Posterior cingulate gyrus (tissue), 11 donors: ENCODE measurements around the gene TUBGCP6.
"Not testable (repeated sequence)": the region's sequence is repeated elsewhere in the genome, so short reads cannot be mapped to it uniquely, and the experiment has no call there.

Source experiments
- DNase-seq, 10 donors: peaks; one replicate each; pipeline versions ENCODE4 v3.0.0 to v3.0.0-alpha.2; 2020 to 2021; ENCODE audit warnings: mixed read lengths in 3 of 10
- intact Hi-C: fragments of 100-400 bp; cut with DNase I; formaldehyde crosslinking; loops from one replicate; pipeline ENCODE4 v1.15.1; 2023

TUBGCP6 gene

GRCh38 chr22:50280708-50281383 lies 36.0 kb upstream of the TUBGCP6 start:
- intact Hi-C loops, result no loop called here
- no peak for DNase-seq

- intact Hi-C loops, result no loop called here
These were observed 35.3 kb upstream of the TUBGCP6 start for GRCh38 chr22:50280022-50280707.

GRCh38 chr22:50278956-50279619 lies 34.3 kb upstream of the TUBGCP6 start:
- intact Hi-C loops, result no loop called here
- DNase-seq, result no peak

More at GRCh38 chr22:50280022-50280707, 35.3 kb upstream of the TUBGCP6 start:
- DNase-seq, result no peak

- intact Hi-C loops, result no loop called here
- no peak for DNase-seq
These were observed 33.6 kb upstream of the TUBGCP6 start for GRCh38 chr22:50278461-50278860.

GRCh38 chr22:50277761-50278160 lies 32.9 kb upstream of the TUBGCP6 start:
- intact Hi-C loops, result loop anchor here (2.0 kb wide), 1 partner anchor 49 kb away; the partner anchor contains the start of gene DENND6B

GRCh38 chr22:50276143-50276542 lies 31.3 kb upstream of the TUBGCP6 start:
- intact Hi-C loops, result loop anchor here (1.0 to 2.0 kb wide), 2 partner anchors 51 to 66 kb away; partner anchors contain the start of gene DENND6B
- peak; percentile 65 to 98 (median 82) for DNase-seq

More at GRCh38 chr22:50277761-50278160, 32.9 kb upstream of the TUBGCP6 start:
- no peak for DNase-seq

GRCh38 chr22:50275181-50276055 lies 30.6 kb upstream of the TUBGCP6 start:
- peak in 1 of 10 donors; percentile 87 for DNase-seq
- intact Hi-C loops, result loop anchor here (1.0 to 2.0 kb wide), 2 partner anchors 51 to 67 kb away; partner anchors contain the start of gene DENND6B

GRCh38 chr22:50274771-50275170 lies 29.9 kb upstream of the TUBGCP6 start:
- intact Hi-C loops, result no loop called here
- no peak for DNase-seq

GRCh38 chr22:50274311-50274710 lies 29.5 kb upstream of the TUBGCP6 start:
- intact Hi-C loops, result no loop called here
- DNase-seq, result peak; percentile 46 to 95 (median 70)

GRCh38 chr22:50273781-50274180 lies 29.0 kb upstream of the TUBGCP6 start:
- DNase-seq, intact Hi-C loops: not testable (repeated sequence)

- DNase-seq, intact Hi-C loops: not testable (repeated sequence)
These were observed 28.5 kb upstream of the TUBGCP6 start for GRCh38 chr22:50273352-50273751.

- intact Hi-C loops, result no loop called here
- no peak for DNase-seq
These were observed 27.4 kb upstream of the TUBGCP6 start for GRCh38 chr22:50272044-50272802.

GRCh38 chr22:50271519-50271970 lies 26.7 kb upstream of the TUBGCP6 start:
- intact Hi-C loops, result no loop called here

GRCh38 chr22:50270666-50271394 lies 26.0 kb upstream of the TUBGCP6 start:
- intact Hi-C loops, result no loop called here
- DNase-seq, result no peak

More at GRCh38 chr22:50271519-50271970, 26.7 kb upstream of the TUBGCP6 start:
- peak in 6 of 10 donors; percentile 53 to 94 (median 63) for DNase-seq

- intact Hi-C loops, result no loop called here
- peak in 7 of 10 donors; percentile 45 to 93 (median 62) for DNase-seq
These were observed 25.3 kb upstream of the TUBGCP6 start, which contains the start of gene MAPK11 for GRCh38 chr22:50269970-50270665. TSS of gene MAPK11 (minus strand) at chr22:50270380. CDS start at chr22:50270292, 88 bp downstream.

GRCh38 chr22:50269573-50269969 lies 24.7 kb upstream of the TUBGCP6 start:
- no peak for DNase-seq
- intact Hi-C loops, result no loop called here

GRCh38 chr22:50268655-50269113 lies 23.9 kb upstream of the TUBGCP6 start:
- peak in 1 of 10 donors; percentile 82 for DNase-seq

More at GRCh38 chr22:50268655-50269113, 23.9 kb upstream of the TUBGCP6 start:
- intact Hi-C loops, result no loop called here
